GM23338 (cell line): ENCODE measurements around the gene SMTNL2.

Experiments used
- CREB1 ChIP-seq: fragments of 250-450 bp; sonication (Bioruptor Pico); IDR thresholded peaks from 2 replicates; pipeline ENCODE4 v1.5.0; 2020; ENCODE audit warnings: low read depth, mild to moderate bottlenecking, moderate library complexity
- EZH2 ChIP-seq: fragments of 200-600 bp; sonication (generic); IDR thresholded peaks from one replicate; pipeline ENCODE4 v1.8.0; 2017; ENCODE audit warnings: antibody characterized with exemption, mild to moderate bottlenecking, low read depth; ENCODE audit not compliant: unreplicated experiment
- EZH2phosphoT487 ChIP-seq: fragments of 200-600 bp; sonication (generic); IDR thresholded peaks from one replicate; pipeline ENCODE4 v1.8.1; 2018; ENCODE audit warnings: antibody characterized with exemption; ENCODE audit not compliant: unreplicated experiment
- JUNB ChIP-seq: IDR thresholded peaks from one replicate; pipeline ENCODE4 v1.6.1; 2016; ENCODE audit warnings: antibody characterized with exemption; ENCODE audit not compliant: unreplicated experiment
- NANOG ChIP-seq: IDR thresholded peaks from 2 replicates; pipeline ENCODE4 v1.6.1; 2016; ENCODE audit warnings: antibody characterized with exemption, borderline replicate concordance
- POLR2AphosphoS5 ChIP-seq: IDR thresholded peaks from 2 replicates; pipeline ENCODE4 v1.6.1; 2016; ENCODE audit warnings: antibody characterized with exemption, low read depth
- ZNF114 ChIP-seq: fragments of 250-450 bp; sonication (Bioruptor Pico); IDR thresholded peaks from 2 replicates; pipeline ENCODE4 v1.5.0; 2020; ENCODE audit warnings: mild to moderate bottlenecking, moderate library complexity
- TF ChIP-seq, protein P1 (sequence below), 2 experiments: fragments of 200-600 bp in 1 of 2; sonication (generic) in 1 of 2; conservative IDR thresholded peaks; 2 replicates each; pipeline versions ENCODE4 v1.5.1 to v1.6.1; 2016 to 2017; ENCODE audit warnings: antibody characterized with exemption in 2 of 2, low read depth in 2 of 2, mild to moderate bottlenecking in 2 of 2, moderate library complexity in 1 of 2
- TF ChIP-seq, protein P2 (sequence below): IDR thresholded peaks from one replicate; pipeline ENCODE4 v1.6.1; 2018; ENCODE audit warnings: antibody characterized with exemption; ENCODE audit not compliant: unreplicated experiment

DNA sequence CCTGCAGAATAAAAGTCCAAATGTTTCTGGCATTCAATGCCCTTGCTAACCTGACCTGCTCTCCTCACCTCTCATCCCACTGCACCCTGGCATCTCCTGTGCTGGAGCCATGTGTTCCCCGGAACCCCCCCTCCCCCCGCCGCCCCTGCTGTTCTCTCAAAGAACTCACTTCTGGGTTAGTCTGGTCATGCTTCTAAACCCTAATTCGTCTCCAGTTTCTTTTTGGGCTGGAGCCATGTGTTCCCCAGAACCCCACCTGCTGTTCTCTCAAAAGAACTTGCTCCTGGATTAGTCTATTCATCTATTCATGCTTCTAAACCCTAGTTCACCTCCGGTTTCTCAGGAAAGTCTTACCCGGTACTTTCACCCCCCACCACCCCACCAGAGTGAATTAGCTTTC is 58.0 kb downstream of the SMTNL2 start:
- TF ChIP-seq, protein P1, sequence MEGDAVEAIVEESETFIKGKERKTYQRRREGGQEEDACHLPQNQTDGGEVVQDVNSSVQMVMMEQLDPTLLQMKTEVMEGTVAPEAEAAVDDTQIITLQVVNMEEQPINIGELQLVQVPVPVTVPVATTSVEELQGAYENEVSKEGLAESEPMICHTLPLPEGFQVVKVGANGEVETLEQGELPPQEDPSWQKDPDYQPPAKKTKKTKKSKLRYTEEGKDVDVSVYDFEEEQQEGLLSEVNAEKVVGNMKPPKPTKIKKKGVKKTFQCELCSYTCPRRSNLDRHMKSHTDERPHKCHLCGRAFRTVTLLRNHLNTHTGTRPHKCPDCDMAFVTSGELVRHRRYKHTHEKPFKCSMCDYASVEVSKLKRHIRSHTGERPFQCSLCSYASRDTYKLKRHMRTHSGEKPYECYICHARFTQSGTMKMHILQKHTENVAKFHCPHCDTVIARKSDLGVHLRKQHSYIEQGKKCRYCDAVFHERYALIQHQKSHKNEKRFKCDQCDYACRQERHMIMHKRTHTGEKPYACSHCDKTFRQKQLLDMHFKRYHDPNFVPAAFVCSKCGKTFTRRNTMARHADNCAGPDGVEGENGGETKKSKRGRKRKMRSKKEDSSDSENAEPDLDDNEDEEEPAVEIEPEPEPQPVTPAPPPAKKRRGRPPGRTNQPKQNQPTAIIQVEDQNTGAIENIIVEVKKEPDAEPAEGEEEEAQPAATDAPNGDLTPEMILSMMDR (conservative IDR thresholded peaks at IDR 0.05; ENCODE audit: low read depth in 2 of 2), result no peak
- TF ChIP-seq, protein P2, sequence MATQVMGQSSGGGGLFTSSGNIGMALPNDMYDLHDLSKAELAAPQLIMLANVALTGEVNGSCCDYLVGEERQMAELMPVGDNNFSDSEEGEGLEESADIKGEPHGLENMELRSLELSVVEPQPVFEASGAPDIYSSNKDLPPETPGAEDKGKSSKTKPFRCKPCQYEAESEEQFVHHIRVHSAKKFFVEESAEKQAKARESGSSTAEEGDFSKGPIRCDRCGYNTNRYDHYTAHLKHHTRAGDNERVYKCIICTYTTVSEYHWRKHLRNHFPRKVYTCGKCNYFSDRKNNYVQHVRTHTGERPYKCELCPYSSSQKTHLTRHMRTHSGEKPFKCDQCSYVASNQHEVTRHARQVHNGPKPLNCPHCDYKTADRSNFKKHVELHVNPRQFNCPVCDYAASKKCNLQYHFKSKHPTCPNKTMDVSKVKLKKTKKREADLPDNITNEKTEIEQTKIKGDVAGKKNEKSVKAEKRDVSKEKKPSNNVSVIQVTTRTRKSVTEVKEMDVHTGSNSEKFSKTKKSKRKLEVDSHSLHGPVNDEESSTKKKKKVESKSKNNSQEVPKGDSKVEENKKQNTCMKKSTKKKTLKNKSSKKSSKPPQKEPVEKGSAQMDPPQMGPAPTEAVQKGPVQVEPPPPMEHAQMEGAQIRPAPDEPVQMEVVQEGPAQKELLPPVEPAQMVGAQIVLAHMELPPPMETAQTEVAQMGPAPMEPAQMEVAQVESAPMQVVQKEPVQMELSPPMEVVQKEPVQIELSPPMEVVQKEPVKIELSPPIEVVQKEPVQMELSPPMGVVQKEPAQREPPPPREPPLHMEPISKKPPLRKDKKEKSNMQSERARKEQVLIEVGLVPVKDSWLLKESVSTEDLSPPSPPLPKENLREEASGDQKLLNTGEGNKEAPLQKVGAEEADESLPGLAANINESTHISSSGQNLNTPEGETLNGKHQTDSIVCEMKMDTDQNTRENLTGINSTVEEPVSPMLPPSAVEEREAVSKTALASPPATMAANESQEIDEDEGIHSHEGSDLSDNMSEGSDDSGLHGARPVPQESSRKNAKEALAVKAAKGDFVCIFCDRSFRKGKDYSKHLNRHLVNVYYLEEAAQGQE, result no peak
- TF ChIP-seq POLR2AphosphoS5 (no peak), EZH2 (no peak), EZH2phosphoT487 (no peak), JUNB (no peak), NANOG (no peak), ZNF114 (CRISPR knock-in tag) (no peak), CREB1 (no peak)
